ENCODE data around the gene PRG2. TPM values are rescaled to one million over a fixed set of nuclear protein-coding genes. Genes with fewer than 3 reads are reported as not detected.

The PRG2 gene
- total and polyA plus RNA-seq, 2 of the 13 experiments (the other 11 are each of a cell fraction or from before 2014, with no cell fraction given): not detected

GRCh38 chr11:57434640-57435546, 44.4 kb upstream of the PRG2 start (continued):
- TF ChIP-seq DZIP1 (CRISPR knock-in tag; IDR thresholded peaks at IDR 0.05): no peak
- TF ChIP-seq MAFF (IDR thresholded peaks at IDR 0.05; ENCODE audit: low read depth, low read length): no peak
- 0 out of 2 replicates have a peak, but pooled peaks have one; percentile 64 for TF ChIP-seq NFKBIZ (CRISPR knock-in tag; IDR thresholded peaks at IDR 0.05)
- peak; percentile 87 for TF ChIP-seq ZNF644 (CRISPR knock-in tag; IDR thresholded peaks at IDR 0.05; ENCODE audit: low read depth)
- TF ChIP-seq HMG20B (CRISPR knock-in tag; conservative IDR thresholded peaks at IDR 0.05): peak; percentile 67; the same call in 1 of the 2 replicates
- TF ChIP-seq NONO (IDR thresholded peaks at IDR 0.05): no peak
- 0 out of 2 replicates have a peak, but pooled peaks have one; percentile 49 for TF ChIP-seq NONO (CRISPR knock-in tag; conservative IDR thresholded peaks at IDR 0.05)
- peak; percentile 59; the same call in 1 of the 2 replicates for TF ChIP-seq ZNF264 (CRISPR knock-in tag; IDR thresholded peaks at IDR 0.05)
- TF ChIP-seq ZNF619 (CRISPR knock-in tag; IDR thresholded peaks at IDR 0.05): no peak
- TF ChIP-seq KLF15 (CRISPR knock-in tag; IDR thresholded peaks at IDR 0.05; ENCODE audit: borderline replicate concordance): no peak
- TF ChIP-seq, protein P1, sequence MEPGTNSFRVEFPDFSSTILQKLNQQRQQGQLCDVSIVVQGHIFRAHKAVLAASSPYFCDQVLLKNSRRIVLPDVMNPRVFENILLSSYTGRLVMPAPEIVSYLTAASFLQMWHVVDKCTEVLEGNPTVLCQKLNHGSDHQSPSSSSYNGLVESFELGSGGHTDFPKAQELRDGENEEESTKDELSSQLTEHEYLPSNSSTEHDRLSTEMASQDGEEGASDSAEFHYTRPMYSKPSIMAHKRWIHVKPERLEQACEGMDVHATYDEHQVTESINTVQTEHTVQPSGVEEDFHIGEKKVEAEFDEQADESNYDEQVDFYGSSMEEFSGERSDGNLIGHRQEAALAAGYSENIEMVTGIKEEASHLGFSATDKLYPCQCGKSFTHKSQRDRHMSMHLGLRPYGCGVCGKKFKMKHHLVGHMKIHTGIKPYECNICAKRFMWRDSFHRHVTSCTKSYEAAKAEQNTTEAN (CRISPR knock-in tag; conservative IDR thresholded peaks at IDR 0.05): 0 out of 2 replicates have a peak, but pooled peaks have one; percentile 44
- TF ChIP-seq CTCF (CRISPR knock-in tag; IDR thresholded peaks at IDR 0.05): no peak
- peak; percentile 38; the same call in 1 of the 2 replicates for TF ChIP-seq PATZ1 (CRISPR knock-in tag; IDR thresholded peaks at IDR 0.05)
- TF ChIP-seq SOX5 (CRISPR knock-in tag; IDR thresholded peaks at IDR 0.05; ENCODE audit: borderline replicate concordance): peak; percentile 88
- no peak for TF ChIP-seq HNRNPL (IDR thresholded peaks at IDR 0.05; ENCODE audit: low read depth, low read length)
- no peak for TF ChIP-seq FOXA1 (IDR thresholded peaks at IDR 0.05)
- peak; percentile 76 for TF ChIP-seq FOXA1 (CRISPR knock-in tag; IDR thresholded peaks at IDR 0.05)
- TF ChIP-seq ZNF350 (CRISPR knock-in tag; IDR thresholded peaks at IDR 0.05; ENCODE audit: borderline replicate concordance, low read depth): no peak
- TF ChIP-seq HMGXB4 (CRISPR knock-in tag; IDR thresholded peaks at IDR 0.05; ENCODE audit: borderline replicate concordance in 1 of 2, low read depth in 1 of 2): no peak
